Gastrocnemius medialis (tissue), 4 donors: ENCODE data around the gene PRELID3B. TPM values are rescaled to one million over a fixed set of nuclear protein-coding genes. Genes with fewer than 3 reads are reported as not detected.
"Not testable (repeated sequence)": the region's sequence is repeated elsewhere in the genome, so short reads cannot be mapped to it uniquely, and the experiment has no call there.

ENCODE experiments used
- ATAC-seq, 2 donors: fragments of 150-250 bp; one replicate each; pipeline ENCODE4 v1.9.1; 2016
- DNase-seq, 2 donors: peaks; one replicate each; pipeline ENCODE4 v3.0.0-alpha.2; 2019
- H3K27ac ChIP-seq, 4 donors: fragments of 200-600 bp; sonication (generic); 1 replicate in 1 of 4; 2 replicates in 3 of 4; pipeline ENCODE4 v1.5.1; 2016 to 2018; ENCODE audit warnings: mild to moderate bottlenecking in 2 of 4, moderate library complexity in 1 of 4
- H3K27me3 ChIP-seq, 3 donors: fragments of 200-600 bp; sonication (generic) in 2 of 3; 1 replicate in 1 of 3; 2 replicates in 2 of 3; pipeline versions ENCODE4 v1.5.1 to v1.6.0; 2016 to 2019; ENCODE audit warnings: mild to moderate bottlenecking in 1 of 3, moderate library complexity in 1 of 3
- H3K36me3 ChIP-seq, 2 donors: fragments of 200-600 bp; sonication (generic) in 1 of 2; one replicate each; pipeline ENCODE4 v1.5.1; 2017 to 2018
- H3K4me1 ChIP-seq, 2 donors: fragments of 200-600 bp; sonication (generic) in 1 of 2; one replicate each; pipeline ENCODE4 v1.5.1; 2016 to 2017; ENCODE audit warnings: mild to moderate bottlenecking in 2 of 2
- H3K4me3 ChIP-seq, 4 donors: fragments of 200-600 bp; sonication (generic) in 3 of 4; 1 replicate in 1 of 4; 2 replicates in 3 of 4; pipeline ENCODE4 v1.5.1; 2016 to 2019; ENCODE audit warnings: mild to moderate bottlenecking in 2 of 4
- H3K9me3 ChIP-seq, 3 donors: fragments of 200-600 bp; sonication (generic) in 2 of 3; 1 replicate in 1 of 3; 2 replicates in 2 of 3; pipeline ENCODE4 v1.5.1; 2016 to 2019
- POLR2A ChIP-seq, 2 donors: fragments of 450-650 bp; IDR thresholded peaks; one replicate each; pipeline ENCODE4 v1.6.1; 2017; ENCODE audit warnings: antibody characterized with exemption in 2 of 2, mild to moderate bottlenecking in 2 of 2, moderate library complexity in 2 of 2
- in situ Hi-C, 4 donors: fragments of 200-750 bp; cut with MboI; loops; one replicate each; pipeline versions ENCODE4 v1.15.0 to v1.8.0; 2017; ENCODE audit warnings: low sequenced_read_pairs in 4 of 4
- intact Hi-C: fragments of 100-400 bp; cut with DNase I; formaldehyde crosslinking; loops from one replicate; pipeline ENCODE4 v1.15.1; 2023; ENCODE audit warnings: low total_unique reads
- total RNA-seq, 4 donors: library from RNA; depleted of rRNA; stranded (reverse); fragments of >200 nt; gene quantifications; one replicate each; pipeline versions ENCODE4 v1.1.0 to v1.2.3, GENCODE V29; 2016
- TF ChIP-seq, protein P1 (sequence below), 5 experiments: fragments of 450-650 bp in 3 of 5; fragments of 200-600 bp in 2 of 5; sonication (generic) in 2 of 5; IDR thresholded peaks in 4 of 5; conservative IDR thresholded peaks in 1 of 5; 1 replicate in 4 of 5; 2 replicates in 1 of 5; pipeline ENCODE4 v1.5.1; 2016 to 2019; ENCODE audit warnings: antibody characterized with exemption in 5 of 5, mild to moderate bottlenecking in 3 of 5, moderate library complexity in 3 of 5

PRELID3B gene
- total RNA-seq, 4 donors from 2014 or later: 31.6 to 41.3 (median 35.1) TPM

DNA sequence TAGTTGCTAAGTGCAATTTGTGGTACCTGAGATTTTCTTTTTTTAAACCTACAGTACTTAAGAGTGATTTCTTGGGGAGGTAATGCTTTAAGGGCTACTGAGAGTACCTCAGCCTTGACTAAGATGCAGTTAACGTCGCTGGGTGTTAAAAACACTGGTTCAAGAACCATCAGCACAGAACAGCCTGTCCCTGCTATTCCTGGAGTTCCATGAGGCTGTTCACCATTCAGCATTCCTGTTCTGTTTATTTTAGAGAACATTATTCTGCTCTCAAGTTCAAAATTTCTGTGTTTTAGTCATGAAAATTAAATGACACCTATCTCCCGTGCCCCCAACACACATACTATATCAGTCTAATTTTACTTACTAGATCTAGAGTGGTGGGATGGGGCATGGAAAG, 1.7 kb upstream of the PRELID3B start:
- Histone ChIP-seq H3K36me3 (no peaks in the 10 kb centered on the region), H3K4me3 (no peak overlapping the region), H3K27ac (peak overlapping the region in 3 of 4 donors; percentile 75 to 92 (median 84)), H3K9me3 (no peaks in the 10 kb centered on the region), H3K4me1 (peaks cover 24 to 28% of the 10 kb centered on the region in 2 donors), H3K27me3 (no peaks in the 10 kb centered on the region)
- no peak for DNase-seq
- in situ Hi-C loops (loop anchor here in 1 of 4 donors (10.0 to 25.0 kb wide), 2 partner anchors 159 to 357 kb away; partner anchors contain the start of gene NPEPL1), intact Hi-C loops (loop anchor here (5.0 to 10.0 kb wide), 3 partner anchors 172 to 639 kb away; partner anchors contain the start of gene NPEPL1)
- TF ChIP-seq, protein P1, sequence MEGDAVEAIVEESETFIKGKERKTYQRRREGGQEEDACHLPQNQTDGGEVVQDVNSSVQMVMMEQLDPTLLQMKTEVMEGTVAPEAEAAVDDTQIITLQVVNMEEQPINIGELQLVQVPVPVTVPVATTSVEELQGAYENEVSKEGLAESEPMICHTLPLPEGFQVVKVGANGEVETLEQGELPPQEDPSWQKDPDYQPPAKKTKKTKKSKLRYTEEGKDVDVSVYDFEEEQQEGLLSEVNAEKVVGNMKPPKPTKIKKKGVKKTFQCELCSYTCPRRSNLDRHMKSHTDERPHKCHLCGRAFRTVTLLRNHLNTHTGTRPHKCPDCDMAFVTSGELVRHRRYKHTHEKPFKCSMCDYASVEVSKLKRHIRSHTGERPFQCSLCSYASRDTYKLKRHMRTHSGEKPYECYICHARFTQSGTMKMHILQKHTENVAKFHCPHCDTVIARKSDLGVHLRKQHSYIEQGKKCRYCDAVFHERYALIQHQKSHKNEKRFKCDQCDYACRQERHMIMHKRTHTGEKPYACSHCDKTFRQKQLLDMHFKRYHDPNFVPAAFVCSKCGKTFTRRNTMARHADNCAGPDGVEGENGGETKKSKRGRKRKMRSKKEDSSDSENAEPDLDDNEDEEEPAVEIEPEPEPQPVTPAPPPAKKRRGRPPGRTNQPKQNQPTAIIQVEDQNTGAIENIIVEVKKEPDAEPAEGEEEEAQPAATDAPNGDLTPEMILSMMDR (IDR thresholded peaks at IDR 0.05 in 4 of 5, conservative IDR thresholded peaks at IDR 0.05 in 1 of 5): no peak
- no peak for TF ChIP-seq POLR2A (IDR thresholded peaks at IDR 0.05)
- ATAC-seq: no peak

- Histone ChIP-seq H3K36me3 (no peaks in the 10 kb centered on the region), H3K4me1 (peaks cover 28 to 30% of the 10 kb centered on the region in 2 donors), H3K4me3 (no peak overlapping the region), H3K27ac (peak overlapping the region; percentile 75 to 92 (median 88)), H3K9me3 (no peaks in the 10 kb centered on the region), H3K27me3 (no peaks in the 10 kb centered on the region)
- intact Hi-C loops: loop anchor here (5.0 to 10.0 kb wide), 3 partner anchors 171 to 639 kb away; partner anchors contain the start of gene NPEPL1
- no peak for TF ChIP-seq POLR2A (IDR thresholded peaks at IDR 0.05)
- TF ChIP-seq, protein P1 (IDR thresholded peaks at IDR 0.05 in 4 of 5, conservative IDR thresholded peaks at IDR 0.05 in 1 of 5): no peak
- in situ Hi-C loops: loop anchor here in 1 of 4 donors (10.0 to 25.0 kb wide), 2 partner anchors 159 to 356 kb away; partner anchors contain the start of gene NPEPL1
- DNase-seq (no peak), ATAC-seq (no peak)
These were observed 1.1 kb upstream of the PRELID3B start for GRCh38 chr20:59043698-59044097.

DNA sequence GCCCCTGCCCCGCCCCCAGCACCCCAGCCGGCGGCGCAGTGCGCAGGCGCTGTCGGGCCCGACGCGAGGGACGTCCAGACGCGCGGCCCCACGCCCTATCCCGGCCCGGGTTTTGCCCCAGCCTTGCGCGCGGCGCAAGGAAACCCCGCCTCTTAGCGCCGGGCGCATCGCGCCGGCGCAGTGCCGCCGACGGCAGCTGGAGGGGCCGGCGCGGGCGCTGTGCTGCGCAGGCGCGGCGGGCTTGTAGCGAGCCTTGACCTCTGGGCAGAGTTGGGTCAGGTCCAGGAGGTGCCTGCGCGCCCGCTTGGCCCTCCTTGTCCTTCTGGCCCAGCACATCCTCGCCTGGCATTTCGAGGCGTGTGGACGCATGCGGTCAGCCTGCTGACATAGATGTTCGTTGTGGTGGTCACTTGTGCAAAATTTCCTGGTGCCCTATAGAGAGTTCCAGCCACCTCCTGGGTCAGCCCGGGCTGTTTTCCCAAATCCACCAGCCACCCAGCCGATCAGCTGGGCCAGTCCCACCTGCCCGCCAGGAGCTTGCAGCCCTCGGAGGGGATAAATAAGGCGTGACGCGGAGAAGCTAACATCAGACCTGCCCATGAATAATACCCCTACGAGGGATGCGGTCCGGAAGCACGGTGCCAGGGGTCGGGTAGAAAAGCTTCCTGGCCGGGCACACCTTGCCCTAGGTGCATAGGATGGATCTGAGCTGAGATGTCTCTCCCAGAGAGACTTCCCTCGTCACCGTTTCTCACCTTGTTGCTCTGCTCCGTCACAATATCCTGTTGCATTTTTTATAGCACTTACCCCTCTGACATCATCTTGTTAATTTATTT, 428 bp upstream of the PRELID3B start:
- peak overlapping the region; percentile 83 to 96 (median 86) for H3K4me3 ChIP-seq
- intact Hi-C loops (loop anchor here (1.0 to 10.0 kb wide), 4 partner anchors 11 to 638 kb away; partner anchors contain the start of genes ATP5F1E and NPEPL1), in situ Hi-C loops (loop anchor here in 1 of 4 donors (10.0 to 25.0 kb wide), 2 partner anchors 158 to 356 kb away; partner anchors contain the start of gene NPEPL1)
- peaks cover 0 to 4% of the 10 kb centered on the region in 2 donors for H3K36me3 ChIP-seq
- no peak for TF ChIP-seq POLR2A (IDR thresholded peaks at IDR 0.05)
- TF ChIP-seq, protein P1 (IDR thresholded peaks at IDR 0.05 in 4 of 5, conservative IDR thresholded peaks at IDR 0.05 in 1 of 5): peak in 2 of 5 experiments; percentile 12 to 41
- no peaks in the 10 kb centered on the region for H3K27me3 ChIP-seq
- ATAC-seq: peak; percentile 91 to 97
- DNase-seq: peak; percentile 85 to 92
- no peaks in the 10 kb centered on the region for H3K9me3 ChIP-seq
- peaks cover 28 to 30% of the 10 kb centered on the region in 2 donors for H3K4me1 ChIP-seq
- peak overlapping the region; percentile 84 to 92 (median 90) for H3K27ac ChIP-seq

DNA sequence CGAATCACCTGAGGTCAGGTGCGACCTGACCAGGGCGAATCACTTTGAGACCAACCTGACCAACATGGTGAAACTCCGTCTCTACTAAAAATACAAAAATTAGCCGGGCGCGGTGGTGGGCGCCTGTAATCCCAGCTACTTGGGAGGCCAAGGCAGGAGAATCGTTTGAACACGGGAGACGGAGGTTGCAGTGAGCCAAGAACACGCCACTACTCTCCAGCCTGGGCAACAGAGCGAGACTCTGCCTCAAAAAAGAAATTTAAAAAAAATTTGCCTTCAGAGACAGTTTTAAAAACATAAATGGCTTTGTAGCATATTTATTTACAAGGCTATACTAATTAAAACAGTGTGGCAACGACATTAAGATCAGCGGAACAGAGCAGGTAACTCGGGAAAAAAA, 1.1 kb downstream of the PRELID3B start:
- not testable (repeated sequence) for DNase-seq, H3K9me3 ChIP-seq, H3K27me3 ChIP-seq, ATAC-seq
- intact Hi-C loops: loop anchor here (5.0 to 10.0 kb wide), 3 partner anchors 169 to 637 kb away; partner anchors contain the start of gene NPEPL1
- H3K4me3 ChIP-seq: peak overlapping the region; percentile 83 to 96 (median 86)
- peaks cover 0 to 19% of the 10 kb centered on the region in 2 donors for H3K36me3 ChIP-seq
- peaks cover 28 to 30% of the 10 kb centered on the region in 2 donors for H3K4me1 ChIP-seq
- in situ Hi-C loops: loop anchor here in 1 of 4 donors (10.0 to 25.0 kb wide), 2 partner anchors 157 to 354 kb away; partner anchors contain the start of gene NPEPL1
- peak overlapping the region; percentile 84 to 92 (median 90) for H3K27ac ChIP-seq
